Prostate gland (tissue), 2 donors: Measurements from ENCODE around the gene TMTC4.

Source experiments
- POLR2A ChIP-seq: fragments of 450-650 bp; IDR thresholded peaks from one replicate; pipeline ENCODE4 v1.6.1; 2016; ENCODE audit warnings: antibody characterized with exemption, mild to moderate bottlenecking
- TF ChIP-seq, protein P1 (sequence below), 4 experiments: fragments of 200-600 bp in 2 of 4; fragments of 450-650 bp in 2 of 4; sonication (generic) in 2 of 4; IDR thresholded peaks; 1 replicate in 3 of 4; 2 replicates in 1 of 4; pipeline ENCODE4 v1.5.1; 2016 to 2019; ENCODE audit warnings: antibody characterized with exemption in 4 of 4, mild to moderate bottlenecking in 2 of 4, moderate library complexity in 2 of 4

GRCh38 chr13:100673713-100674571 lies 653 bp downstream of the TMTC4 start:
- TF ChIP-seq, protein P1, sequence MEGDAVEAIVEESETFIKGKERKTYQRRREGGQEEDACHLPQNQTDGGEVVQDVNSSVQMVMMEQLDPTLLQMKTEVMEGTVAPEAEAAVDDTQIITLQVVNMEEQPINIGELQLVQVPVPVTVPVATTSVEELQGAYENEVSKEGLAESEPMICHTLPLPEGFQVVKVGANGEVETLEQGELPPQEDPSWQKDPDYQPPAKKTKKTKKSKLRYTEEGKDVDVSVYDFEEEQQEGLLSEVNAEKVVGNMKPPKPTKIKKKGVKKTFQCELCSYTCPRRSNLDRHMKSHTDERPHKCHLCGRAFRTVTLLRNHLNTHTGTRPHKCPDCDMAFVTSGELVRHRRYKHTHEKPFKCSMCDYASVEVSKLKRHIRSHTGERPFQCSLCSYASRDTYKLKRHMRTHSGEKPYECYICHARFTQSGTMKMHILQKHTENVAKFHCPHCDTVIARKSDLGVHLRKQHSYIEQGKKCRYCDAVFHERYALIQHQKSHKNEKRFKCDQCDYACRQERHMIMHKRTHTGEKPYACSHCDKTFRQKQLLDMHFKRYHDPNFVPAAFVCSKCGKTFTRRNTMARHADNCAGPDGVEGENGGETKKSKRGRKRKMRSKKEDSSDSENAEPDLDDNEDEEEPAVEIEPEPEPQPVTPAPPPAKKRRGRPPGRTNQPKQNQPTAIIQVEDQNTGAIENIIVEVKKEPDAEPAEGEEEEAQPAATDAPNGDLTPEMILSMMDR (IDR thresholded peaks at IDR 0.05), result no peak
- no peak for TF ChIP-seq POLR2A
